Activated naive CD4-positive, alpha-beta T cell (primary cell): ENCODE measurements around the gene PTPN11.
"Not testable (repeated sequence)": the region's sequence is repeated elsewhere in the genome, so short reads cannot be mapped to it uniquely, and the experiment has no call there.

ENCODE experiments used
- DNase-seq, 4 experiments: peaks; one replicate each; lab custom pipeline; 2025; lab: John Stamatoyannopoulos, UW

PTPN11 gene

DNA sequence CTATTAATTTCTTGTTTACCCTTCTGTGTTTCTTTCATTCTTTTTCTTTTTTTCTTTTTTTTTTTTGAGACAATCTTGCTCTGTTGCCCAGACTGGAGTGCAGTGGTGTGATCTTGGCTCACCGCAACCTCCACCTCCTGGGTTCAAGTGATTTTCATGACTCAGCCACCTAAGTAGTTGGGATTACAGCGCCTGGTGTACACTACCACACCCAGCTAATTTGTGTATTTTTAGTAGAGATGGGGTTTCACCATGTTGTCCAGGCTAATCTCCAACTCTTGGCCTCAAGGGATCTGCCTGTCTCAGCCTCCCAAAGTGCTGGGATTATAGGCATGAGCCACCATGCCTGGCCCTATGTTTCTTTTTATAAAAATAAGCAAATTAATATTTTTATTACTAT is 29.4 kb downstream of the PTPN11 start:
- DNase-seq, result not testable (repeated sequence)

DNA sequence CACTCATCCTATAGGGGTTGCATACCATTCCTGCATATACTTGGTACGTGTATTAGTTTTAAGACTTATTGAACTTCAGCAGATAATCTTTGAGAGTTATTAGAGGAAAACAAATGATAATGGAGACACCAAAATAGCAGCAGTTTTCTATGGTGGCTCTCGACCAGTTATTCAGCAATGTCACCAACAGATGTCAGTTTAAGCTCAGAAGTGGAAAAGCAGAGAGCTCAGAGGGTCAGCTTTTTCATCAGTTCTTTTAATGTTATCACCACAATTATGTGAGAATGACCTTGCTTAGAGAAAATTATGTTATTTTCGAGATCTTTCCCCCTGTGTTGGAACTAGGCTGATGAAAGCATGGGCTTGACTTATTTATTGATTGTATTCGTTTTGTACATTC is 32.0 kb downstream of the PTPN11 start:
- DNase-seq, result no peak

- DNase-seq, result no peak
Observed at GRCh38 chr12:112456029-112456428, 37.3 kb downstream of the PTPN11 start.

DNA sequence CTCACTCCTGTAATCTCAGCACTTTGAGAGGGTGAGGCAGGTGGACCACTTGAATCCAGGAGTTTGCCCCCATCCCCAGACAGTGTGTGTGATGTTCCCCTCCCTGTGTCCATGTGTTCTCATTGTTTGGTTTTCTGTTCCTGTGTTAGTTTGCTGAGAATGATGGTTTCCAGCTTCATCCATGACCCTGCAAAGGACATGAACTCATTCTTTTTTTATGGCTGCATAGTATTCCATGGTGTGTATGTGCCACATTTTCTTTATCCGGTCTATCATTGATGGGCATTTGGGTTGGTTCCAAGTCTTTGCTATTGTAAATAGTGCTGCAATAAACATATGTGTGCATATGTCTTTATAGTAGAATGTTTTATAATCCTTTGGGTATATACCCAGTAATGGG is 38.4 kb downstream of the PTPN11 start:
- not testable (repeated sequence) for DNase-seq

GRCh38 chr12:112458330-112458729 is 39.6 kb downstream of the PTPN11 start:
- DNase-seq, result no peak

DNA sequence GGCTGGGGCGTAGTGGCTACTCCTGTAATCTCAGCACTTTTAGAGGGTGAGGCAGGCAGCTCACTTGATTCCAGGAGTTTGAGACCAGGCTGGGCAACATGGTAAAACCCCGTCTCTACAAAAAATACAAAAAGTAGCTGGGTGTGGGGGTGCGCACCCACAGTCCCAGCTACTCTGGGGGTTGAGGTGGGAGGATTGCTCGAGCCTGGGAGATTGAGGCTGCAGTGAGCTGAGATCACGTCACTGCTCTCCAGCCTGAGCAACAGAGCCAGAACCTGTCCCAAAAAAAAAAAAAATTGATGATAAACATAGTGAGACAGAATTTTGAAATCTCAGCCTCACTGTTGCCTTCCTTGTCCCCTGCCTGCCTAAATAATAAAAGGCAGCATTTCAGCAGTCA is 40.0 kb downstream of the PTPN11 start:
- no peak for DNase-seq

GRCh38 chr12:112463478-112463877 is 44.7 kb downstream of the PTPN11 start:
- no peak for DNase-seq

GRCh38 chr12:112464605-112465004 is 45.9 kb downstream of the PTPN11 start:
- DNase-seq, result no peak

GRCh38 chr12:112466011-112466422 is 47.3 kb downstream of the PTPN11 start:
- DNase-seq, result no peak

DNA sequence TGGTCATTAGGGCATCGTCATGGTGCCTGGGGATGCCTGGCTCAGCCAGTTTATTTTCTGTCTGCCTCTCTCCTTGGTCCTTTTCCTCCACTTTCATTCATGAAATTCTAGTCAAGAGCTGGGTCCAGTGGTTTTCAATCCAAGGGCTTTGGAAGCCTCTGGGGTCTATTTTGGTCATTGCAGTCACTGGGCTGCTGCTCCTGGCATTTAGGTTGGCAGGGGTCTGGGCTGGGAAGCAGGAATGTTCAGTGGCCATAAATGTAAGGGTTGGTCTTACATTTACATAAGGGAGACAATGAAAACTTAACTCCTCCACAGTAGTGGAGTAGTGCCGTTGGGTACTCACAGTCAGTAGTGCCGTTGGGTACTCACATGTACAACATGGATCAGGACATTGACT is 48.1 kb downstream of the PTPN11 start:
- no peak for DNase-seq

GRCh38 chr12:112468046-112468445 is 49.3 kb downstream of the PTPN11 start:
- no peak for DNase-seq

- no peak for DNase-seq
Observed at GRCh38 chr12:112473056-112473455, 54.3 kb downstream of the PTPN11 start.

DNA sequence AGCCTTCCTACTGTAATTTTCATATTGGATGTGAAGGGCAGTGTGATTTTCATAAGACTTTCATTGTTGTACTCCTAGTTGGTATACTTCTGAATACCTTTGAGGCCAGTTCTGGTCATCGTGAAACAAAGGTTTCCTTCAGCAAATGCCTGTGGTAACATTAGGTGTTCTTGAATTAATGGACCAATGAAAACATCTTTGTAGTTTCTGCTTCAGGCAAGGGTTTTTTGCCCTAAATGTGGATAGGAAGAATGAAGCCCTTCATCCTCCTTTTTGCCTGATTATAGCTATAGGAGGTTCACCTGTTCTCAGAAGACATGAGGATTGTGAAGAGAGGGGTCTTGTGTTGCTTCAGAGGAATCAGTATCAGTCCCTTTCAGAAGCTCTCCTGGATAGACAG is 60.7 kb downstream of the PTPN11 start:
- no peak for DNase-seq

DNA sequence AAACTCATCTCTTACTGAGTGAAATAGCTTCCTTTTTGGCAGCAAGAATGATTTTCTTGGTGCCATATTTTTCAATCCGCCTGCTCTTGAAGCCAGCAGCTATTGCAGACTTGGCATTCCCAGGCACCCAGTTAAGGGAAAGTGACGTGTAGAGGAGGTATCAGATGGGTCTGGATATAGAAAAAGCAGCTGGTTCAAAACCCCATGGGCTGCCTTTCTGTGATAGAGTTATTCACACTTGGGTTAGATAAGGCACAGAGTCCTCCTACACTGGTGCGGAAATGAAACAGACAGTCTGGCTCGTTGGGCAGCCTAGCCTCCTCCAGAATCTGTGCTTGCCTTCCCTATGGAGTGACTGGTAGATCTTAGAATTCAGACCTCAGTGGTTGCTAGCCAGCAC is 62.2 kb downstream of the PTPN11 start:
- no peak for DNase-seq

DNA sequence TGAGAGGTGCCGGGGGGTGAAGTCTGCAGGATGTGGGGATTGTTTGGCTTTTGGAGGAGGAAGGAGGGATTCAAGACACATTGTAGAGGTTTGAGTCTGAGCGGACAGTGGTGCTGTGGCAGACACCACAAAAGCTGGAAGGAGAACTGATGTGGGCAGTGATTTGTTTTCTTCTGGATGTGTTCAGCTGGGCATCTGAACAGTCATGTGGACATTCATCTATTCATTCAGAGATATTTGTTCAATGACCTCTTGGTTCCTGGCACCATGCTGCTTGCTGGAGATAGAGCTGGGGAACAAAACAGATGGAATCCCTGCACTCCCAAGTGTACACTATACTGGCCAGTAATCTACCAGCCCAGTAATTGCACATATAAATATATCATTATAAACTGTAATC is 64.0 kb downstream of the PTPN11 start:
- no peak for DNase-seq

GRCh38 chr12:112486361-112486760 is 67.6 kb downstream of the PTPN11 start:
- no peak for DNase-seq

DNA sequence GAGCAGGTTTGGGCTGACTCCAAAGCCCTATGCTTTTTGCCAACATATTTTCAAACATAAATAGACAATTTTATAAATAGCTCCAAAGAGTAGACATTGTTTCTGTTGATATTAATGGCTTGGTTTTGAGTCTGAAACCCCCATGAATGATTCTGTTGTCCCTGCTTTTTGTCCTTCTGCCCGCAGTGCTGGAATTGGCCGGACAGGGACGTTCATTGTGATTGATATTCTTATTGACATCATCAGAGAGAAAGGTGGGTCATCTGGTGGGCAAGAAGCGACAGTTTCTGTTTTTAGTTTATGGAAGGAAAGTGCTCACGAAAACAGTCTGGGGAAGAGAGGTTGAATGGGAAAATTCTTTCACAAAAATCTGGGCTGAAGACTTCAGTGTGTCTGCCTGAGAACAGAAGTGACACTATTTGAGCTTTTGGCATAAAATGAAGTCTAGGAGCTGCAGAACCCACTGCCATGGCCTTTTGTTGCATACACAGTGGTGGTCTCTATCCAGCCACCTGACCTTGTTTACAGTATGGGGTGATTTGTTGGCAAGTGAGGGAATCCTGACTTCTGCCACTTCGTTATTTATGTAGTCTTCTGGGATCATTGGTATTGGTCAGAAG is 69.6 kb downstream of the PTPN11 start:
- no peak for DNase-seq

DNA sequence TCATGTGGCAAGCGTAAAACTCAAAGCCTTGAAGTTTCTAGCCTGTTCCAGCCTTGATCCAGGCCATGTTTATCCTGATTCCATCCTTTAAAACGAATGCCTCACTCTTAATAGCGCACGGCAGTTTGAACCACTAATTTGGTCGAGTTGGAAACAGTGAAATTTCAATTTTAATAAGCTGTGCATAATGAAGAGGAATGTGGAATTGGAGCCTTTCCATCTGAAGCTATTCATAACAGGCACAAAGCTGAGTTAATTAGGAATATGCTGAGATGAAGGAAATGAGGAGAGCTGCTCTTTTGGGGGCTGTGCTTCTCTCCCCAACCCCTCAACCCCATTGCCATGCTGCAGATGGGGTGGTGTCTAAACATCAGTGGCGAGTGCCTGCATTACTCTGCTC is 70.7 kb downstream of the PTPN11 start:
- DNase-seq, result no peak

DNA sequence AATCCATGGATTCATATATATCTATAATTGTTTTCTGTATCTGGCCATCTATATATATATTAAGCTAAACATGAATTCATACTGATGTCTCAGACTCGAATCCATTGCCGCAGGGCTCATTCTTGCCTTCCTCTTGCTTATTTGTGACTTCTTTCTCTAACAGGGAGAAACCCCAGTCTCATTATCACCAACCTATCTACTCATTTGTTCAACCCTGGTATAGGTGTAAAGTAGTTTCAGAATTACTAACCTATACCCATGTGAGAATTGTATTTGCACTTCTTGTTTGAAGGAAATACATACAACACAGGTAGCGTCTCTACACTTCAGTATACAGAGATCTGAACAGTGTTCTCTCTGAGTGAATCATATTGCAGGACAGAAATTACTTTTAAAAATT is 77.7 kb downstream of the PTPN11 start:
- DNase-seq, result no peak

DNA sequence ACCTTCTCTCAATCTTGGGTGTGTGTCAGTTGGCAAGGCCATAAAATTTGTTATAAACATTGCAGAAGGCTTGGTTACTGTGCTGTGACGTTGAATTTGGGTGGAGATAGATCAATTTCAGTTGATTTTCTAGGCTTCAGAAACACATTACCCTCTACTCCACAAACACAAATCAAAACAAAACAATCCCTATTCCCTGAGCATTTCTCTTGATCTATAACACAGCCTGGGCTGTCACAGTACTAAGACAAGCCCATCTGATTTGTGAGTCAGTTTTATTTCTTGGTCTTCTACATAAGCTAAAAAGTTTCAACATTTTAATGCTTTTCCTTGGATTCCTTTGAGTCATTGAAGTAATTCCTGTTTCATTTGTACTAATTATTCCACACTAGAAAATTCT is 79.8 kb downstream of the PTPN11 start:
- no peak for DNase-seq

DNA sequence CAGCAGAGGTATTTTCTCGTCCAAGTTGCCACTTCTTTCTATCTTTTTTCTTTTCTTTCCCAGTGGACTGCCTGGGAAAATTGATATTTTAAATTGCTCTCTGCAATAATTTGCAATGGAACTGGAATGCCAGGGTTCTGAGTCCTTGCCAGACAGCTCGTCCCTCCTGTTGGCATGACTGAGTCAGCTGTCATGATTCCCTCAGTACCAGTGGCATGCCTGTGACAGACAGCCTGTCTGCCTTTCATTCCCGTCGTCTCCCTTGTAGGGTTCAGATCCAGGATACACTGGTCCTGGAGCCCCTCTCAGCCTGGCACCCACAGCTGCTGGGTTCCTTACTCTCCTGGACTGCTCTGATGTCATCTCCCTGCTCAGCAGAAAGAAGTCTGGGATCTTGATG is 84.8 kb downstream of the PTPN11 start:
- DNase-seq, result no peak

DNA sequence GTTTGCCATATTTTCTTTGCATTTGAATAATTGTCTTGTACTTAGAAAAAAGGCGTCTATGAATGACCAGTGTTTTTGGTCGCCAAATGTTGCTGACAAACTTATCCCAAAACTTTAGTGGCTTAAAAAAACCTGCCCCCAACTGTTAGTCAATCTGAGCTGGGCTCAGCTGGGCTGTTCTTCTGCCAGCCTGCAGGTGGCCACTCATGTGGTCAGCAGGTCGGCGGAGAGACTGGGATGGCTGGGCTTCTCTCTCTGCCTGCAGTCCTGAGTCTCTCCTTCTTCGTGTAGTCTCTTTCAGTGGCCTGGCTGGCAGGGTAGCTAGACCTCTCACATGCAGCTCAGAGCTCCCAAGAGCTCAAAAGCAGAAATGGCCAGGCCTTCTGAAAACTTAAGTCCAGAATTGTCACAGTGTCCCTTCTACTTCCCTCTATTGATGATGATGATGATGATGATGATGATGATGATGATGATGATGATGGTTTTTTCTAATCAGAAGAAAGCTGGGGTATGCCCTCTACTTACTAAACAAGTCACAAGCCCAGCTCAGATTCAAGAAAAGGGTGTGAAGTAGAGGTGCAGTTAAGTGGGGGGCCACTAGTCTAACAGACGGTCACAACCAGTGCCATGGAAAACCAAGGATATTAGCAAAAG is 87.9 kb downstream of the PTPN11 start:
- no peak for DNase-seq

GRCh38 chr12:112513471-112513870 is 94.7 kb downstream of the PTPN11 start:
- DNase-seq, result no peak

- no peak for DNase-seq
Observed at GRCh38 chr12:112514456-112514855, 95.7 kb downstream of the PTPN11 start.
